MM.1S (cell line): Measurements from ENCODE around the gene KLK15.

Source experiments
- DNase-seq: peaks from one replicate; pipeline ENCODE4 v3.0.0-alpha.2; 2015
- H2AFZ ChIP-seq: fragments of 300-600 bp; sonication (generic); 2 replicates; pipeline ENCODE4 v1.6.0; 2016; ENCODE audit warnings: antibody characterized with exemption, low read length
- H3F3A ChIP-seq: fragments of 300-600 bp; sonication (generic); 2 replicates; pipeline ENCODE4 v1.6.1; 2016; ENCODE audit warnings: mild to moderate bottlenecking, antibody characterized with exemption, low read length, moderate library complexity, mixed read lengths; ENCODE audit not compliant: insufficient read depth
- H3K27ac ChIP-seq: fragments of 300-600 bp; sonication (generic); 2 replicates; pipeline ENCODE4 v1.5.1; 2016; ENCODE audit warnings: mild to moderate bottlenecking, low read length
- H3K27me3 ChIP-seq: fragments of 300-600 bp; sonication (generic); replicated peaks from 2 replicates; pipeline ENCODE4 v1.6.0; 2016; ENCODE audit warnings: low read length; ENCODE audit not compliant: insufficient read depth
- H3K36me3 ChIP-seq: fragments of 300-600 bp; sonication (generic); replicated peaks from 2 replicates; pipeline ENCODE4 v1.6.1; 2016; ENCODE audit warnings: mild to moderate bottlenecking, low read length, mixed read lengths; ENCODE audit not compliant: insufficient read depth
- H3K4me1 ChIP-seq: fragments of 300-600 bp; sonication (generic); 2 replicates; pipeline ENCODE4 v1.6.1; 2016; ENCODE audit warnings: low read length, mixed read lengths
- H3K4me2 ChIP-seq: fragments of 300-600 bp; sonication (generic); 2 replicates; pipeline ENCODE4 v1.6.0; 2016; ENCODE audit warnings: low read depth, low read length
- H3K4me3 ChIP-seq: fragments of 300-600 bp; sonication (generic); 2 replicates; pipeline ENCODE4 v1.5.1; 2016; ENCODE audit warnings: low read length, mixed read lengths
- H3K79me2 ChIP-seq: fragments of 300-600 bp; sonication (generic); 2 replicates; pipeline ENCODE4 v1.6.1; 2016; ENCODE audit warnings: mixed run types, low read length, mixed read lengths
- H3K9ac ChIP-seq: fragments of 300-600 bp; sonication (generic); 2 replicates; pipeline ENCODE4 v1.6.1; 2016; ENCODE audit warnings: low read length, mixed read lengths
- H3K9me2 ChIP-seq: fragments of 300-600 bp; sonication (generic); replicated peaks from 2 replicates; pipeline ENCODE4 v1.6.1; 2016; ENCODE audit warnings: mild to moderate bottlenecking, low read length, mixed read lengths; ENCODE audit not compliant: insufficient read depth
- H3K9me3 ChIP-seq: fragments of 300-600 bp; sonication (generic); replicated peaks from 2 replicates; pipeline ENCODE4 v1.6.1; 2016; ENCODE audit warnings: mild to moderate bottlenecking, low read length, mixed read lengths; ENCODE audit not compliant: insufficient read depth
- H4K20me1 ChIP-seq: fragments of 300-600 bp; sonication (generic); 2 replicates; pipeline ENCODE4 v1.6.1; 2016; ENCODE audit warnings: mild to moderate bottlenecking, low read length, moderate library complexity, mixed read lengths; ENCODE audit not compliant: insufficient read depth
- CTCF ChIP-seq: fragments of 300-600 bp; sonication (generic); IDR thresholded peaks from 2 replicates; pipeline ENCODE4 v1.5.1; 2016; ENCODE audit warnings: antibody characterized with exemption, low read length, mixed read lengths
- EZH2 ChIP-seq: fragments of 300-600 bp; sonication (generic); optimal IDR thresholded peaks from 2 replicates; pipeline ENCODE3; 2017; ENCODE audit warnings: low read depth, mild to moderate bottlenecking, antibody characterized with exemption, low read length, mixed read lengths
- EZH2phosphoT487 ChIP-seq: fragments of 300-600 bp; sonication (generic); IDR thresholded peaks from 2 replicates; pipeline ENCODE4 v1.6.1; 2018; ENCODE audit warnings: antibody characterized with exemption, low read length

Gene KLK15

GRCh38 chr19:50844296-50844935, 11.0 kb upstream of the KLK15 start:
- 0 out of 2 replicates have a peak overlapping the region, but pooled peaks have one; percentile 24 for H3K4me2 ChIP-seq
- H3K27ac ChIP-seq: no peak overlapping the region
- H3F3A ChIP-seq: no peaks in the 10 kb centered on the region
- H4K20me1 ChIP-seq: no peaks in the 10 kb centered on the region
- H3K4me1 ChIP-seq: peaks cover 7% of the 10 kb centered on the region; the same call in 1 of the 2 replicates
- peak; percentile 50 for DNase-seq
- H3K9me3 ChIP-seq: no peaks in the 10 kb centered on the region
- H3K27me3 ChIP-seq: peaks cover 73% of the 10 kb centered on the region
- H3K9me2 ChIP-seq: no peaks in the 10 kb centered on the region
- no peaks in the 10 kb centered on the region for H3K36me3 ChIP-seq
- no peak for TF ChIP-seq EZH2
- TF ChIP-seq CTCF: no peak
- TF ChIP-seq EZH2phosphoT487: no peak
- no peak overlapping the region for H3K9ac ChIP-seq
- no peaks in the 10 kb centered on the region for H3K79me2 ChIP-seq
- no peak overlapping the region for H3K4me3 ChIP-seq
- H2AFZ ChIP-seq: no peak overlapping the region

GRCh38 chr19:50843701-50844221, 10.4 kb upstream of the KLK15 start:
- Histone ChIP-seq H4K20me1 (no peaks in the 10 kb centered on the region), H3K27ac (no peak overlapping the region), H3K27me3 (peaks cover 70% of the 10 kb centered on the region), H3F3A (no peaks in the 10 kb centered on the region), H3K4me3 (no peak overlapping the region), H3K9me2 (no peaks in the 10 kb centered on the region), H3K79me2 (no peaks in the 10 kb centered on the region), H3K4me2 (no peak overlapping the region), H3K36me3 (no peaks in the 10 kb centered on the region), H3K9ac (no peak overlapping the region), H3K9me3 (no peaks in the 10 kb centered on the region), H2AFZ (no peak overlapping the region), H3K4me1 (peaks cover 7% of the 10 kb centered on the region; the same call in 1 of the 2 replicates)
- TF ChIP-seq CTCF: no peak
- TF ChIP-seq EZH2: no peak
- no peak for TF ChIP-seq EZH2phosphoT487
- peak; percentile 6 for DNase-seq

- no peak for DNase-seq
- Histone ChIP-seq H3K4me3 (no peak overlapping the region), H3K9me3 (no peaks in the 10 kb centered on the region), H4K20me1 (no peaks in the 10 kb centered on the region), H3K27me3 (peaks cover 64% of the 10 kb centered on the region), H3K9ac (no peak overlapping the region), H3K4me2 (no peak overlapping the region), H3K9me2 (no peaks in the 10 kb centered on the region), H2AFZ (no peak overlapping the region), H3K4me1 (peaks cover 7% of the 10 kb centered on the region; the same call in 1 of the 2 replicates), H3K79me2 (no peaks in the 10 kb centered on the region), H3K27ac (no peak overlapping the region), H3F3A (no peaks in the 10 kb centered on the region), H3K36me3 (no peaks in the 10 kb centered on the region)
- TF ChIP-seq EZH2phosphoT487 (no peak), CTCF (no peak), EZH2 (no peak)
Observed at GRCh38 chr19:50843205-50843604, 9.8 kb upstream of the KLK15 start.
